HepG2 (cell line): ENCODE measurements around the gene SEC24D. TPM values are rescaled to one million over a fixed set of nuclear protein-coding genes. Genes with fewer than 3 reads are reported as not detected.

ENCODE experiments used
- HDAC2 ChIP-seq: sonication (generic); formaldehyde crosslinking; IDR thresholded peaks from 2 replicates; pipeline ENCODE4 v1.4.0; 2020; ENCODE audit warnings: missing genetic modification reagents
- MED13 ChIP-seq: sonication (generic); formaldehyde crosslinking; IDR thresholded peaks from 2 replicates; pipeline ENCODE4 v1.5.0; 2020; ENCODE audit warnings: missing genetic modification reagents
- NFKBIZ ChIP-seq: IDR thresholded peaks from 2 replicates; pipeline ENCODE4 v1.6.1; 2018; ENCODE audit warnings: missing genetic modification reagents, missing compliant biosample characterization
- SOX13 ChIP-seq, 3 experiments: fragments of 450-650 bp in 1 of 3; sonication (generic) in 1 of 3; formaldehyde crosslinking in 1 of 3; IDR thresholded peaks in 2 of 3; conservative IDR thresholded peaks in 1 of 3; 2 replicates each; pipeline versions ENCODE4 v1.5.0 to v1.6.1; 2016 to 2020; ENCODE audit warnings: antibody characterized with exemption in 1 of 3, mild to moderate bottlenecking in 1 of 3, missing compliant biosample characterization in 1 of 3, missing genetic modification reagents in 1 of 3, moderate library complexity in 1 of 3
- YEATS4 ChIP-seq: sonication (generic); formaldehyde crosslinking; IDR thresholded peaks from 2 replicates; pipeline ENCODE4 v1.4.0; 2020; ENCODE audit warnings: missing genetic modification reagents, borderline replicate concordance
- ZNF263 ChIP-seq: sonication (generic); formaldehyde crosslinking; IDR thresholded peaks from 2 replicates; pipeline ENCODE4 v1.4.0; 2020; ENCODE audit warnings: missing genetic modification reagents
- ZNF496 ChIP-seq: sonication (generic); formaldehyde crosslinking; IDR thresholded peaks from 2 replicates; pipeline ENCODE4 v1.8.1; 2023; ENCODE audit warnings: mild to moderate bottlenecking, moderate library complexity, missing genetic modification reagents; ENCODE audit not compliant: insufficient replicate concordance
- ZNF557 ChIP-seq: sonication (generic); formaldehyde crosslinking; IDR thresholded peaks from 2 replicates; pipeline ENCODE4 v1.4.0; 2020; ENCODE audit warnings: missing genetic modification reagents
- ZNF615 ChIP-seq: sonication (generic); formaldehyde crosslinking; IDR thresholded peaks from 2 replicates; pipeline ENCODE4 v1.5.0; 2020; ENCODE audit warnings: mild to moderate bottlenecking, missing genetic modification reagents, borderline replicate concordance
- polyA plus RNA-seq, 8 experiments: library from polyadenylated mRNA; depleted of rRNA in 3 of 8; stranded (reverse) in 7 of 8; unstranded in 1 of 8; fragments of >200 nt; fragmentation: Illumina TruSeq in 4 of 8; extraction: Trizol in 4 of 8; gene quantifications; 2 replicates each; pipeline versions ENCODE4 v1.2.1 to v1.2.3, GENCODE V29; 2011 to 2016; ENCODE audit warnings: low read depth in 4 of 8, missing spikeins in 1 of 8, mixed read lengths in 1 of 8; ENCODE audit not compliant: insufficient read depth in 1 of 8
- total RNA-seq, 5 experiments: library from RNA; depleted of rRNA; stranded (reverse); fragments of >200 nt; fragmentation: Illumina TruSeq; extraction: Trizol; gene quantifications; 2 replicates each; pipeline ENCODE4 v1.2.3, GENCODE V29; 2016; ENCODE audit warnings: low read depth in 1 of 5
- TF ChIP-seq, protein P1 (sequence below): sonication (generic); formaldehyde crosslinking; IDR thresholded peaks from 2 replicates; pipeline ENCODE4 v1.5.1; 2020; ENCODE audit warnings: mild to moderate bottlenecking, missing genetic modification reagents, borderline replicate concordance
- TF ChIP-seq, protein P2 (sequence below): sonication (generic); formaldehyde crosslinking; IDR thresholded peaks from 2 replicates; pipeline ENCODE4 v1.4.0; 2020; ENCODE audit warnings: missing genetic modification reagents
- TF ChIP-seq, protein P3 (sequence below): IDR thresholded peaks from 2 replicates; pipeline ENCODE4 v1.6.1; 2016; ENCODE audit warnings: mild to moderate bottlenecking, missing biosample characterization, missing genetic modification reagents
- TF ChIP-seq, protein P4 (sequence below): sonication (generic); formaldehyde crosslinking; IDR thresholded peaks from 2 replicates; pipeline ENCODE4 v1.4.0; 2020; ENCODE audit warnings: missing genetic modification reagents, borderline replicate concordance
- TF ChIP-seq, protein P5 (sequence below): sonication (generic); formaldehyde crosslinking; IDR thresholded peaks from 2 replicates; pipeline ENCODE4 v1.5.0; 2020; ENCODE audit warnings: missing genetic modification reagents, mild to moderate bottlenecking, borderline replicate concordance

Gene SEC24D
- total and polyA plus RNA-seq, 2 of the 13 experiments (the other 11 are each of a cell fraction or from before 2014, with no cell fraction given) = 30.0 to 51.1 TPM

DNA sequence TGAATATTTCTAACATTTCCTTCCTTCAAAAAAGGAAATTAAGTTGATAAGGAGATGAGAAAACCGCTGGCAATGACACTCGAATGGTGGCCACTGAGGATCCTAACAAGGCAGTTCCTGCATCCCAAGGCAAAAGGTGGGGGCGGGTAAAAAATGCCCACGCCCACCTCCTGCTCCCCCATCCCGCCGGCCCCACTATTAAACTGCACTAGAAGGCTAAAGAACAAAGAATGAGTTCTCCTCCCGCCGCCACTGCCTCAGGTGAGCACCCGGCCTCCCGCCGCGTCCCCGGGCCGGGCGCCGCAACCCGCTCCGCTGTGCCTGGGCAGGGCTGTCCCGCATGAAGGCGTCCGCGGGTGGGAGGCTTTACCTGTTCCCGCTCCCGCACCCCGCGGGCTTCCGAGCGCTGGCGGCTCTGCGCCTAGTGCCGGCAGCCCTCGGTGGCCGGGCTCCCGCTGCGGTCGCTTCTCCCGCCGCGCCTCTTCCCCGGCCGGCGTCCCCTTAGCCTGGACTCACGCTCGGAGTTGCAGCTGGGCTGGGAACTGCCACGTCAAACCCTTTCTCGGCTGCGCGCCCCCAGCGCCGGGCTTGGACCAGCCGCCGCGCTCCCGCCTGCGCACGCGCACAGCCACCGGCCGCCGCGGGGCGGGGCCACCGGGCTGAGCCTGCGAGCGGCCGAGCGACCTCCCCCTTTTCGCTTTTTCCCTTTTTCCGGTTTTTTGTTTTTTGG, at the start of gene SEC24D (continued):
- TF ChIP-seq, protein P1, sequence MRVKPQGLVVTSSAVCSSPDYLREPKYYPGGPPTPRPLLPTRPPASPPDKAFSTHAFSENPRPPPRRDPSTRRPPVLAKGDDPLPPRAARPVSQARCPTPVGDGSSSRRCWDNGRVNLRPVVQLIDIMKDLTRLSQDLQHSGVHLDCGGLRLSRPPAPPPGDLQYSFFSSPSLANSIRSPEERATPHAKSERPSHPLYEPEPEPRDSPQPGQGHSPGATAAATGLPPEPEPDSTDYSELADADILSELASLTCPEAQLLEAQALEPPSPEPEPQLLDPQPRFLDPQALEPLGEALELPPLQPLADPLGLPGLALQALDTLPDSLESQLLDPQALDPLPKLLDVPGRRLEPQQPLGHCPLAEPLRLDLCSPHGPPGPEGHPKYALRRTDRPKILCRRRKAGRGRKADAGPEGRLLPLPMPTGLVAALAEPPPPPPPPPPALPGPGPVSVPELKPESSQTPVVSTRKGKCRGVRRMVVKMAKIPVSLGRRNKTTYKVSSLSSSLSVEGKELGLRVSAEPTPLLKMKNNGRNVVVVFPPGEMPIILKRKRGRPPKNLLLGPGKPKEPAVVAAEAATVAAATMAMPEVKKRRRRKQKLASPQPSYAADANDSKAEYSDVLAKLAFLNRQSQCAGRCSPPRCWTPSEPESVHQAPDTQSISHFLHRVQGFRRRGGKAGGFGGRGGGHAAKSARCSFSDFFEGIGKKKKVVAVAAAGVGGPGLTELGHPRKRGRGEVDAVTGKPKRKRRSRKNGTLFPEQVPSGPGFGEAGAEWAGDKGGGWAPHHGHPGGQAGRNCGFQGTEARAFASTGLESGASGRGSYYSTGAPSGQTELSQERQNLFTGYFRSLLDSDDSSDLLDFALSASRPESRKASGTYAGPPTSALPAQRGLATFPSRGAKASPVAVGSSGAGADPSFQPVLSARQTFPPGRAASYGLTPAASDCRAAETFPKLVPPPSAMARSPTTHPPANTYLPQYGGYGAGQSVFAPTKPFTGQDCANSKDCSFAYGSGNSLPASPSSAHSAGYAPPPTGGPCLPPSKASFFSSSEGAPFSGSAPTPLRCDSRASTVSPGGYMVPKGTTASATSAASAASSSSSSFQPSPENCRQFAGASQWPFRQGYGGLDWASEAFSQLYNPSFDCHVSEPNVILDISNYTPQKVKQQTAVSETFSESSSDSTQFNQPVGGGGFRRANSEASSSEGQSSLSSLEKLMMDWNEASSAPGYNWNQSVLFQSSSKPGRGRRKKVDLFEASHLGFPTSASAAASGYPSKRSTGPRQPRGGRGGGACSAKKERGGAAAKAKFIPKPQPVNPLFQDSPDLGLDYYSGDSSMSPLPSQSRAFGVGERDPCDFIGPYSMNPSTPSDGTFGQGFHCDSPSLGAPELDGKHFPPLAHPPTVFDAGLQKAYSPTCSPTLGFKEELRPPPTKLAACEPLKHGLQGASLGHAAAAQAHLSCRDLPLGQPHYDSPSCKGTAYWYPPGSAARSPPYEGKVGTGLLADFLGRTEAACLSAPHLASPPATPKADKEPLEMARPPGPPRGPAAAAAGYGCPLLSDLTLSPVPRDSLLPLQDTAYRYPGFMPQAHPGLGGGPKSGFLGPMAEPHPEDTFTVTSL (CRISPR knock-in tag) = no peak
- TF ChIP-seq ZNF615 (CRISPR knock-in tag) (0 out of 2 replicates have a peak, but pooled peaks have one; percentile 51), YEATS4 (CRISPR knock-in tag) (peak; percentile 80; the same call in 1 of the 2 replicates), ZNF496 (no peak), NFKBIZ (CRISPR knock-in tag) (no peak), SOX13 (IDR thresholded peaks at IDR 0.05) (no peak), SOX13 (CRISPR knock-in tag; conservative IDR thresholded peaks at IDR 0.05 in 1 of 2, IDR thresholded peaks at IDR 0.05 in 1 of 2) (no peak), ZNF557 (CRISPR knock-in tag) (no peak), HDAC2 (CRISPR knock-in tag) (no peak; the same call in 1 of the 2 replicates), ZNF263 (CRISPR knock-in tag) (peak; percentile 18; the same call in 1 of the 2 replicates), MED13 (CRISPR knock-in tag) (peak; percentile 59; the same call in 1 of the 2 replicates)
- TF ChIP-seq, protein P2, sequence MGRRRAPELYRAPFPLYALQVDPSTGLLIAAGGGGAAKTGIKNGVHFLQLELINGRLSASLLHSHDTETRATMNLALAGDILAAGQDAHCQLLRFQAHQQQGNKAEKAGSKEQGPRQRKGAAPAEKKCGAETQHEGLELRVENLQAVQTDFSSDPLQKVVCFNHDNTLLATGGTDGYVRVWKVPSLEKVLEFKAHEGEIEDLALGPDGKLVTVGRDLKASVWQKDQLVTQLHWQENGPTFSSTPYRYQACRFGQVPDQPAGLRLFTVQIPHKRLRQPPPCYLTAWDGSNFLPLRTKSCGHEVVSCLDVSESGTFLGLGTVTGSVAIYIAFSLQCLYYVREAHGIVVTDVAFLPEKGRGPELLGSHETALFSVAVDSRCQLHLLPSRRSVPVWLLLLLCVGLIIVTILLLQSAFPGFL (CRISPR knock-in tag) = no peak
- TF ChIP-seq, protein P3, sequence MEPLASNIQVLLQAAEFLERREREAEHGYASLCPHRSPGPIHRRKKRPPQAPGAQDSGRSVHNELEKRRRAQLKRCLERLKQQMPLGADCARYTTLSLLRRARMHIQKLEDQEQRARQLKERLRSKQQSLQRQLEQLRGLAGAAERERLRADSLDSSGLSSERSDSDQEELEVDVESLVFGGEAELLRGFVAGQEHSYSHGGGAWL (CRISPR knock-in tag) = peak; percentile 13; the same call in 1 of the 2 replicates
- TF ChIP-seq, protein P4, sequence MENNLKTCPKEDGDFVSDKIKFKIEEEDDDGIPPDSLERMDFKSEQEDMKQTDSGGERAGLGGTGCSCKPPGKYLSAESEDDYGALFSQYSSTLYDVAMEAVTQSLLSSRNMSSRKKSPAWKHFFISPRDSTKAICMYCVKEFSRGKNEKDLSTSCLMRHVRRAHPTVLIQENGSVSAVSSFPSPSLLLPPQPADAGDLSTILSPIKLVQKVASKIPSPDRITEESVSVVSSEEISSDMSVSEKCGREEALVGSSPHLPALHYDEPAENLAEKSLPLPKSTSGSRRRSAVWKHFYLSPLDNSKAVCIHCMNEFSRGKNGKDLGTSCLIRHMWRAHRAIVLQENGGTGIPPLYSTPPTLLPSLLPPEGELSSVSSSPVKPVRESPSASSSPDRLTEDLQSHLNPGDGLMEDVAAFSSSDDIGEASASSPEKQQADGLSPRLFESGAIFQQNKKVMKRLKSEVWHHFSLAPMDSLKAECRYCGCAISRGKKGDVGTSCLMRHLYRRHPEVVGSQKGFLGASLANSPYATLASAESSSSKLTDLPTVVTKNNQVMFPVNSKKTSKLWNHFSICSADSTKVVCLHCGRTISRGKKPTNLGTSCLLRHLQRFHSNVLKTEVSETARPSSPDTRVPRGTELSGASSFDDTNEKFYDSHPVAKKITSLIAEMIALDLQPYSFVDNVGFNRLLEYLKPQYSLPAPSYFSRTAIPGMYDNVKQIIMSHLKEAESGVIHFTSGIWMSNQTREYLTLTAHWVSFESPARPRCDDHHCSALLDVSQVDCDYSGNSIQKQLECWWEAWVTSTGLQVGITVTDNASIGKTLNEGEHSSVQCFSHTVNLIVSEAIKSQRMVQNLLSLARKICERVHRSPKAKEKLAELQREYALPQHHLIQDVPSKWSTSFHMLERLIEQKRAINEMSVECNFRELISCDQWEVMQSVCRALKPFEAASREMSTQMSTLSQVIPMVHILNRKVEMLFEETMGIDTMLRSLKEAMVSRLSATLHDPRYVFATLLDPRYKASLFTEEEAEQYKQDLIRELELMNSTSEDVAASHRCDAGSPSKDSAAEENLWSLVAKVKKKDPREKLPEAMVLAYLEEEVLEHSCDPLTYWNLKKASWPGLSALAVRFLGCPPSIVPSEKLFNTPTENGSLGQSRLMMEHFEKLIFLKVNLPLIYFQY (CRISPR knock-in tag) = no peak
- TF ChIP-seq, protein P5, sequence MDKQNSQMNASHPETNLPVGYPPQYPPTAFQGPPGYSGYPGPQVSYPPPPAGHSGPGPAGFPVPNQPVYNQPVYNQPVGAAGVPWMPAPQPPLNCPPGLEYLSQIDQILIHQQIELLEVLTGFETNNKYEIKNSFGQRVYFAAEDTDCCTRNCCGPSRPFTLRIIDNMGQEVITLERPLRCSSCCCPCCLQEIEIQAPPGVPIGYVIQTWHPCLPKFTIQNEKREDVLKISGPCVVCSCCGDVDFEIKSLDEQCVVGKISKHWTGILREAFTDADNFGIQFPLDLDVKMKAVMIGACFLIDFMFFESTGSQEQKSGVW (CRISPR knock-in tag) = no peak
